ENCODE measurements around the gene SPINDOC. TPM values are rescaled to one million over a fixed set of nuclear protein-coding genes. Genes with fewer than 3 reads are reported as not detected.
A peak's percentile ranks its signal among the peaks of the same experiment; 100 is the strongest.

The SPINDOC gene
- total RNA-seq, 1 experiment from 2014 or later = 50.9 TPM

DNA sequence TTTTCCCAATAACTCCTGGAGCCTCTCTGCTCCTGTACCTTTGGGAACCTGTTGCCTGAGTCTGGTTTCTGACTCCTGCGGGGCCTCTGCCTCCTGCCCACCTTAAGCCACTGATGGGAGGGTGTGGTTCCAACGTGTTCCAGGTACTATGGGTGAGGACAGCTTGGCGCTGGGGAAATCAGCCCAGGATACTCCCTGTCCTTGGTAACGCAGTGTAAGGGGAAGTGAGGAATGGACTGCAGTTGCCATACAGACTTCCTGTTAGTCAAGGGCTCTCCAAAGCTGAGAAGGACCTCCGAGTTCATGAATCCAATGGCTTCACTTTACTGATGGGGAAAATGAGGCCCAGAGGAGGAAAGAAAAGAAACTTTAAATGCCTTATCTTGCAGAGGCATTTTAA is 24.5 kb downstream of the SPINDOC start:
- peak overlapping the region; percentile 44 for H3K27ac ChIP-seq (ENCODE audit: low read depth, low read length)
- no peaks in the 10 kb centered on the region for H3K27me3 ChIP-seq (ENCODE audit: insufficient read depth, low read length)
- H4K20me1 ChIP-seq (ENCODE audit: insufficient read depth) = peaks cover 6% of the 10 kb centered on the region; the same call in 1 of the 2 replicates
- RAD21 ChIA-PET (ENCODE audit: low non-redundant PET in 1 of 2, low total read pairs in 2 of 2, uncharacterized antibody in 2 of 2, unreplicated experiment in 2 of 2) = interaction anchor here (0.5 to 1.6 kb wide), 4 partner anchors 108 to 157 kb away, joined by 5 to 10 read pairs (median 6); no protein-coding TSS in a partner anchor
- TF ChIP-seq ELF1 (IDR thresholded peaks at IDR 0.05; ENCODE audit: borderline replicate concordance, low read depth) = no peak
- TF ChIP-seq, protein P1, sequence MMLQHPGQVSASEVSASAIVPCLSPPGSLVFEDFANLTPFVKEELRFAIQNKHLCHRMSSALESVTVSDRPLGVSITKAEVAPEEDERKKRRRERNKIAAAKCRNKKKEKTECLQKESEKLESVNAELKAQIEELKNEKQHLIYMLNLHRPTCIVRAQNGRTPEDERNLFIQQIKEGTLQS (IDR thresholded peaks at IDR 0.05) = no peak
- no peak for TF ChIP-seq ZNF274 (IDR thresholded peaks at IDR 0.05; ENCODE audit: low read depth, low read length)
- TF ChIP-seq CEBPB (IDR thresholded peaks at IDR 0.05; ENCODE audit: low read depth) = no peak
- TF ChIP-seq, protein P2, sequence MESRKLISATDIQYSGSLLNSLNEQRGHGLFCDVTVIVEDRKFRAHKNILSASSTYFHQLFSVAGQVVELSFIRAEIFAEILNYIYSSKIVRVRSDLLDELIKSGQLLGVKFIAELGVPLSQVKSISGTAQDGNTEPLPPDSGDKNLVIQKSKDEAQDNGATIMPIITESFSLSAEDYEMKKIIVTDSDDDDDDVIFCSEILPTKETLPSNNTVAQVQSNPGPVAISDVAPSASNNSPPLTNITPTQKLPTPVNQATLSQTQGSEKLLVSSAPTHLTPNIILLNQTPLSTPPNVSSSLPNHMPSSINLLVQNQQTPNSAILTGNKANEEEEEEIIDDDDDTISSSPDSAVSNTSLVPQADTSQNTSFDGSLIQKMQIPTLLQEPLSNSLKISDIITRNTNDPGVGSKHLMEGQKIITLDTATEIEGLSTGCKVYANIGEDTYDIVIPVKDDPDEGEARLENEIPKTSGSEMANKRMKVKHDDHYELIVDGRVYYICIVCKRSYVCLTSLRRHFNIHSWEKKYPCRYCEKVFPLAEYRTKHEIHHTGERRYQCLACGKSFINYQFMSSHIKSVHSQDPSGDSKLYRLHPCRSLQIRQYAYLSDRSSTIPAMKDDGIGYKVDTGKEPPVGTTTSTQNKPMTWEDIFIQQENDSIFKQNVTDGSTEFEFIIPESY (IDR thresholded peaks at IDR 0.05; ENCODE audit: extremely low read depth, insufficient replicate concordance, low read length) = no peak
- no peak for TF ChIP-seq YY1 (IDR thresholded peaks at IDR 0.05; ENCODE audit: extremely low read depth, insufficient replicate concordance, low read depth, low read length)
- TF ChIP-seq SRF (IDR thresholded peaks at IDR 0.05; ENCODE audit: low read depth) = no peak
- no peak for TF ChIP-seq POLR2A (IDR thresholded peaks at IDR 0.05; ENCODE audit: borderline replicate concordance, extremely low read depth, insufficient read depth, insufficient read length)
- BruUV-seq (replicated peaks) = no TSS peak
- H2AFZ ChIP-seq (ENCODE audit: low read depth, low read length, poor library complexity, severe bottlenecking) = no peak overlapping the region
- H3K79me2 ChIP-seq (ENCODE audit: insufficient read depth, low read length) = peaks cover 36% of the 10 kb centered on the region
- POLR2A ChIA-PET = interaction anchor here (1.5 to 1.6 kb wide), 3 partner anchors 35 to 108 kb away, joined by 3 to 5 read pairs (median 4); no protein-coding TSS in a partner anchor
- no peaks in the 10 kb centered on the region for H3K9me2 ChIP-seq (ENCODE audit: insufficient read depth)
- peak overlapping the region; percentile 97 for H3K4me2 ChIP-seq (ENCODE audit: low read length)
- H3K4me3 ChIP-seq (replicated peaks in 1 of 2; ENCODE audit: low read depth in 1 of 2, low read length in 2 of 2) = peak overlapping the region in 1 of 2 experiments; percentile 96; a peak in 2 of 4 replicates
- peaks cover 0 to 2% of the 10 kb centered on the region in 2 experiments; a peak in 1 of 4 replicates for H3K36me3 ChIP-seq (ENCODE audit: control insufficient read depth in 1 of 2, insufficient read depth in 2 of 2, low read length in 2 of 2)
- intact Hi-C loops (cut with micrococcal nuclease) = loop anchor here (1.0 to 10.0 kb wide), 6 partner anchors 35 to 363 kb away; partner anchors contain the start of gene ZFTA
- H3K9me3 ChIP-seq (ENCODE audit: control insufficient read depth in 1 of 2, insufficient read depth in 1 of 2, low read depth in 1 of 2, low read length in 2 of 2) = no peaks in the 10 kb centered on the region
- ATAC-seq (no peak), DNase-seq (ENCODE audit: low read depth, low spot score) (no peak)
- H3K9ac ChIP-seq (ENCODE audit: low read length) = peak overlapping the region; percentile 98
- H3K4me1 ChIP-seq (ENCODE audit: control insufficient read depth in 1 of 2, insufficient read depth in 2 of 2, low read length in 2 of 2) = peaks cover 32 to 58% of the 10 kb centered on the region in 2 experiments
- CTCF ChIA-PET = interaction anchor here (0.7 to 4.4 kb wide), 7 partner anchors 10 to 315 kb away, joined by 3 to 66 read pairs (median 5); partner anchors contain the start of gene NAA40
